GM23338 (cell line): Measurements from ENCODE around the gene ARHGAP10. TPM values are rescaled to one million over a fixed set of nuclear protein-coding genes. Genes with fewer than 3 reads are reported as not detected.

Source experiments
- ATAC-seq: fragments of 200-7000 bp; cut with Tn5 transposase; 3 replicates; pipeline ENCODE4 v1.9.1; 2020
- DNase-seq: peaks from one replicate; pipeline ENCODE4 v3.0.0-alpha.2; 2015; ENCODE audit warnings: low spot score
- H2AFZ ChIP-seq: fragments of 200-600 bp; sonication (generic); 2 replicates; pipeline ENCODE4 v1.8.0; 2016; ENCODE audit warnings: antibody characterized with exemption, mild to moderate bottlenecking, moderate library complexity
- H3F3A ChIP-seq: fragments of 200-600 bp; sonication (generic); replicated peaks from 2 replicates; pipeline ENCODE4 v1.8.0; 2017; ENCODE audit warnings: antibody characterized with exemption, mixed run types, low read depth
- H3K27ac ChIP-seq: fragments of 200-600 bp; sonication (generic); 2 replicates; pipeline ENCODE4 v1.6.1; 2016; ENCODE audit warnings: low read depth
- H3K27me3 ChIP-seq: fragments of 200-600 bp; sonication (generic); 2 replicates; pipeline ENCODE4 v1.8.0; 2016; ENCODE audit warnings: mild to moderate bottlenecking, mixed run types, moderate library complexity; ENCODE audit not compliant: insufficient read depth
- H3K36me3 ChIP-seq: fragments of 200-600 bp; sonication (generic); 2 replicates; pipeline ENCODE4 v1.8.0; 2016; ENCODE audit warnings: mild to moderate bottlenecking; ENCODE audit not compliant: insufficient read depth
- H3K4me1 ChIP-seq: fragments of 200-600 bp; sonication (generic); 2 replicates; pipeline ENCODE4 v1.8.0; 2016; ENCODE audit warnings: mild to moderate bottlenecking, moderate library complexity; ENCODE audit not compliant: insufficient read depth
- H3K4me2 ChIP-seq: fragments of 200-600 bp; sonication (generic); 2 replicates; pipeline ENCODE4 v1.7.1; 2017; ENCODE audit warnings: mixed run types
- H3K4me3 ChIP-seq: fragments of 200-600 bp; sonication (generic); 2 replicates; pipeline ENCODE4 v1.6.1; 2016; ENCODE audit warnings: mixed run types
- H3K79me2 ChIP-seq: fragments of 200-600 bp; sonication (generic); replicated peaks from 2 replicates; pipeline ENCODE4 v1.8.0; 2017; ENCODE audit warnings: mild to moderate bottlenecking; ENCODE audit not compliant: insufficient read depth
- H3K9me2 ChIP-seq: fragments of 200-600 bp; sonication (generic); 2 replicates; pipeline ENCODE4 v1.8.0; 2017; ENCODE audit not compliant: insufficient read depth
- H4K20me1 ChIP-seq: fragments of 200-600 bp; sonication (generic); replicated peaks from 2 replicates; pipeline ENCODE4 v1.8.0; 2017; ENCODE audit warnings: mild to moderate bottlenecking; ENCODE audit not compliant: insufficient read depth
- H3K27ac Mint-ChIP-seq: 2 replicates; pipeline ENCODE4 v1.8.0; 2020; ENCODE audit warnings: inconsistent platforms, mild to moderate bottlenecking, moderate library complexity, mixed read lengths
- H3K27me3 Mint-ChIP-seq: 3 replicates; pipeline ENCODE4 v1.8.0; 2022; ENCODE audit warnings: low read depth, mild to moderate bottlenecking, moderate library complexity, mixed read lengths, inconsistent platforms; ENCODE audit not compliant: insufficient read depth, poor library complexity
- H3K36me3 Mint-ChIP-seq: 3 replicates; pipeline ENCODE4 v1.8.0; 2021; ENCODE audit warnings: low read depth, mild to moderate bottlenecking, inconsistent platforms, moderate library complexity, mixed read lengths
- H3K4me1 Mint-ChIP-seq: 3 replicates; pipeline ENCODE4 v1.8.0; 2020; ENCODE audit warnings: mild to moderate bottlenecking, inconsistent platforms, mixed read lengths
- H3K4me3 Mint-ChIP-seq: 3 replicates; pipeline ENCODE4 v1.8.0; 2021; ENCODE audit warnings: moderate library complexity, mild to moderate bottlenecking, inconsistent platforms, mixed read lengths
- H3K9me3 Mint-ChIP-seq: 3 replicates; pipeline ENCODE4 v1.8.0; 2020; ENCODE audit warnings: moderate library complexity, mild to moderate bottlenecking, inconsistent platforms, mixed read lengths
- CREB1 ChIP-seq: fragments of 250-450 bp; sonication (Bioruptor Pico); IDR thresholded peaks from 2 replicates; pipeline ENCODE4 v1.5.0; 2020; ENCODE audit warnings: low read depth, mild to moderate bottlenecking, moderate library complexity
- CTCF ChIP-seq, 2 experiments: fragments of 200-600 bp in 1 of 2; sonication (generic) in 1 of 2; conservative IDR thresholded peaks; 2 replicates each; pipeline versions ENCODE4 v1.5.1 to v1.6.1; 2016 to 2017; ENCODE audit warnings: antibody characterized with exemption in 2 of 2, low read depth in 2 of 2, mild to moderate bottlenecking in 2 of 2, moderate library complexity in 1 of 2
- ETS1 ChIP-seq: IDR thresholded peaks from 2 replicates; pipeline ENCODE4 v1.6.1; 2016; ENCODE audit warnings: antibody characterized with exemption
- EZH2 ChIP-seq: fragments of 200-600 bp; sonication (generic); IDR thresholded peaks from one replicate; pipeline ENCODE4 v1.8.0; 2017; ENCODE audit warnings: antibody characterized with exemption, mild to moderate bottlenecking, low read depth; ENCODE audit not compliant: unreplicated experiment
- EZH2phosphoT487 ChIP-seq: fragments of 200-600 bp; sonication (generic); IDR thresholded peaks from one replicate; pipeline ENCODE4 v1.8.1; 2018; ENCODE audit warnings: antibody characterized with exemption; ENCODE audit not compliant: unreplicated experiment
- JUNB ChIP-seq: IDR thresholded peaks from one replicate; pipeline ENCODE4 v1.6.1; 2016; ENCODE audit warnings: antibody characterized with exemption; ENCODE audit not compliant: unreplicated experiment
- NANOG ChIP-seq: IDR thresholded peaks from 2 replicates; pipeline ENCODE4 v1.6.1; 2016; ENCODE audit warnings: antibody characterized with exemption, borderline replicate concordance
- POLR2AphosphoS5 ChIP-seq: IDR thresholded peaks from 2 replicates; pipeline ENCODE4 v1.6.1; 2016; ENCODE audit warnings: antibody characterized with exemption, low read depth
- REST ChIP-seq: IDR thresholded peaks from one replicate; pipeline ENCODE4 v1.6.1; 2018; ENCODE audit warnings: antibody characterized with exemption; ENCODE audit not compliant: unreplicated experiment
- STAT1 ChIP-seq: IDR thresholded peaks from one replicate; pipeline ENCODE4 v1.6.1; 2016; ENCODE audit warnings: antibody characterized with exemption; ENCODE audit not compliant: unreplicated experiment
- ZNF114 ChIP-seq: fragments of 250-450 bp; sonication (Bioruptor Pico); IDR thresholded peaks from 2 replicates; pipeline ENCODE4 v1.5.0; 2020; ENCODE audit warnings: mild to moderate bottlenecking, moderate library complexity
- ZNF331 ChIP-seq: fragments of 250-450 bp; sonication (Bioruptor Pico); IDR thresholded peaks from 2 replicates; pipeline ENCODE4 v1.5.0; 2020; ENCODE audit warnings: low read depth, mild to moderate bottlenecking, moderate library complexity
- polyA plus RNA-seq: library from polyadenylated mRNA; unstranded; fragments of >200 nt; fragmentation: Nextera tagmentation; extraction: Ambion mirVana; gene quantifications from 2 replicates; pipeline ENCODE4 v1.2.1, GENCODE V29; 2016
- total RNA-seq: library from RNA; depleted of rRNA; stranded (reverse); fragments of >200 nt; shearing (Covaris generic); gene quantifications from 2 replicates; pipeline ENCODE4 v1.2.3, GENCODE V29; 2014

Gene ARHGAP10
- total and polyA plus RNA-seq, 2 experiments from 2014 or later: 5.1 to 6.3 TPM

GRCh38 chr4:147863111-147863747 is 131.3 kb downstream of the ARHGAP10 start (continued):
- no peak for TF ChIP-seq REST
- TF ChIP-seq EZH2: no peak
- no peak for TF ChIP-seq STAT1
- no peak for TF ChIP-seq NANOG
- TF ChIP-seq ZNF331 (CRISPR knock-in tag): no peak
- no peak for TF ChIP-seq ETS1
- TF ChIP-seq EZH2phosphoT487: no peak
- no peak for TF ChIP-seq CREB1 (CRISPR knock-in tag)

- H3K79me2 ChIP-seq: no peaks in the 10 kb centered on the region
- Mint-ChIP-seq H3K27me3 (peaks cover 5% of the 10 kb centered on the region), H3K4me3 (no peak overlapping the region), H3K9me3 (peaks cover 6% of the 10 kb centered on the region), H3K27ac (peak overlapping the region; percentile 59; the same call in 1 of the 2 replicates), H3K36me3 (peaks cover 26% of the 10 kb centered on the region), H3K4me1 (peaks cover 41% of the 10 kb centered on the region)
- H3K4me3 ChIP-seq: no peak overlapping the region
- no peaks in the 10 kb centered on the region for H3K36me3 ChIP-seq
- no peak overlapping the region for H3K27ac ChIP-seq
- peaks cover 28% of the 10 kb centered on the region for H3K4me1 ChIP-seq
- ATAC-seq (no peak), DNase-seq (no peak)
- no peaks in the 10 kb centered on the region for H3K9me2 ChIP-seq
- H3K27me3 ChIP-seq: no peaks in the 10 kb centered on the region
- H3F3A ChIP-seq: no peaks in the 10 kb centered on the region
- H2AFZ ChIP-seq: no peak overlapping the region
- H3K4me2 ChIP-seq: peak overlapping the region; percentile 56; the same call in 1 of the 2 replicates
- H4K20me1 ChIP-seq: no peaks in the 10 kb centered on the region
- TF ChIP-seq STAT1 (no peak), REST (no peak), NANOG (no peak), EZH2phosphoT487 (no peak), JUNB (no peak), ETS1 (no peak), POLR2AphosphoS5 (no peak), EZH2 (no peak), CTCF (conservative IDR thresholded peaks at IDR 0.05; ENCODE audit: low read depth in 2 of 2) (no peak), ZNF114 (CRISPR knock-in tag) (no peak), ZNF331 (CRISPR knock-in tag) (no peak)
Observed at GRCh38 chr4:147863808-147864472, 132.1 kb downstream of the ARHGAP10 start.
